ENCODE data around the gene CEPT1.
"Not testable (repeated sequence)": the region's sequence is repeated elsewhere in the genome, so short reads cannot be mapped to it uniquely, and the experiment has no call there.

CEPT1 gene

GRCh38 chr1:111139956-111140679 is at the start of gene CEPT1, which contains the start of gene DRAM2:
Gene CEPT1 (plus strand): TSS chr1:111140223. CDS start chr1:111147715, 7,492 bp downstream.
Gene DRAM2 (minus strand): TSS chr1:111140093. CDS start chr1:111131554, 8,539 bp downstream.
- peak; percentile 44 for DNase-seq

- DNase-seq, result not testable (repeated sequence)
Observed at GRCh38 chr1:111095421-111095820, 44.6 kb upstream of the CEPT1 start.

- no peak for DNase-seq
Observed at GRCh38 chr1:111097356-111098099, 42.5 kb upstream of the CEPT1 start.

- DNase-seq, result no peak
Observed at GRCh38 chr1:111099289-111099688, 40.7 kb upstream of the CEPT1 start.

- no peak for DNase-seq
Observed at GRCh38 chr1:111101854-111102642, 38.0 kb upstream of the CEPT1 start.

GRCh38 chr1:111104981-111105380 is 35.0 kb upstream of the CEPT1 start:
- no peak for DNase-seq

GRCh38 chr1:111110197-111110899 is 29.7 kb upstream of the CEPT1 start:
- DNase-seq, result peak; percentile 22

GRCh38 chr1:111116496-111116895 is 23.5 kb upstream of the CEPT1 start:
- no peak for DNase-seq

GRCh38 chr1:111126354-111126753 is 13.7 kb upstream of the CEPT1 start:
- DNase-seq, result no peak

GRCh38 chr1:111127923-111128643 is 11.9 kb upstream of the CEPT1 start:
- no peak for DNase-seq

- no peak for DNase-seq
Observed at GRCh38 chr1:111129376-111129775, 10.6 kb upstream of the CEPT1 start.

- DNase-seq, result no peak
Observed at GRCh38 chr1:111131693-111132092, 8.3 kb upstream of the CEPT1 start.

- no peak for DNase-seq
Observed at GRCh38 chr1:111133866-111134265, 6.2 kb upstream of the CEPT1 start.

- DNase-seq, result peak; percentile 44
Observed at GRCh38 chr1:111139324-111139955, 583 bp upstream of the CEPT1 start.

- DNase-seq, result no peak
Observed at GRCh38 chr1:111140680-111140967, 601 bp downstream of the CEPT1 start.

GRCh38 chr1:111141245-111142220 is 1.5 kb downstream of the CEPT1 start:
- no peak for DNase-seq

- no peak for DNase-seq
Observed at GRCh38 chr1:111142356-111142975, 2.4 kb downstream of the CEPT1 start.

GRCh38 chr1:111145542-111145941 is 5.5 kb downstream of the CEPT1 start:
- DNase-seq, result no peak

GRCh38 chr1:111145963-111146768 is 6.1 kb downstream of the CEPT1 start:
- DNase-seq, result no peak

All from NCI-H2029 treated with DMSO at 0.1 percent for 48 hours (cell line).